Measurements from ENCODE around the gene GPR107. TPM values are rescaled to one million over a fixed set of nuclear protein-coding genes. Genes with fewer than 3 reads are reported as not detected.
A peak's percentile ranks its signal among the peaks of the same experiment; 100 is the strongest.

GPR107 gene
- total RNA-seq, 4 donors from 2014 or later = 19.3 to 36.1 (median 28.9) TPM

DNA sequence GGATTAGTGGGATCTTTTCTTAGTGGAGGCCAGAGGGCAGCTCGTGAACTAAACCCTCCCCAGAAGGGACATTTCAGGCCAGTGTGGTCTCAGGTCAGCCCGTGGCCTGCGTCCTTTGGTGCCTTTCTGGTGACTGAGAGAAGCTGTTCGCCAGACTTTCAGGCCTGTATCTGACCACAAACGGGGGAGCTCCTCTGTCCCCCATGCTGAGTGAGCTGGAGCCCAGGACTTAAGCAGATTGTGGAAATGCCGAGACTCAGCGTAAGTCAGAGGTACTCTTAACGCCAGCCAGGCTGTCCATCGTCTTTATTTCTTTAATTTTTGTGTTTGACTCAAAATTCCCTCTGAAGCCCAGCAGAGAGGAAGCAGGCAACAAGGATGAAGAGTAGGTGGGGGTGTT lies 63.7 kb downstream of the GPR107 start:
- TF ChIP-seq EP300 (IDR thresholded peaks at IDR 0.05) (no peak), POLR2A (IDR thresholded peaks at IDR 0.05) (no peak)
- TF ChIP-seq, protein P1, sequence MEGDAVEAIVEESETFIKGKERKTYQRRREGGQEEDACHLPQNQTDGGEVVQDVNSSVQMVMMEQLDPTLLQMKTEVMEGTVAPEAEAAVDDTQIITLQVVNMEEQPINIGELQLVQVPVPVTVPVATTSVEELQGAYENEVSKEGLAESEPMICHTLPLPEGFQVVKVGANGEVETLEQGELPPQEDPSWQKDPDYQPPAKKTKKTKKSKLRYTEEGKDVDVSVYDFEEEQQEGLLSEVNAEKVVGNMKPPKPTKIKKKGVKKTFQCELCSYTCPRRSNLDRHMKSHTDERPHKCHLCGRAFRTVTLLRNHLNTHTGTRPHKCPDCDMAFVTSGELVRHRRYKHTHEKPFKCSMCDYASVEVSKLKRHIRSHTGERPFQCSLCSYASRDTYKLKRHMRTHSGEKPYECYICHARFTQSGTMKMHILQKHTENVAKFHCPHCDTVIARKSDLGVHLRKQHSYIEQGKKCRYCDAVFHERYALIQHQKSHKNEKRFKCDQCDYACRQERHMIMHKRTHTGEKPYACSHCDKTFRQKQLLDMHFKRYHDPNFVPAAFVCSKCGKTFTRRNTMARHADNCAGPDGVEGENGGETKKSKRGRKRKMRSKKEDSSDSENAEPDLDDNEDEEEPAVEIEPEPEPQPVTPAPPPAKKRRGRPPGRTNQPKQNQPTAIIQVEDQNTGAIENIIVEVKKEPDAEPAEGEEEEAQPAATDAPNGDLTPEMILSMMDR (IDR thresholded peaks at IDR 0.05) = no peak
- H3K9me3 ChIP-seq = no peaks in the 10 kb centered on the region
- H3K4me1 ChIP-seq = peaks cover 0 to 16% (median 9%) of the 10 kb centered on the region in 4 donors
- peak overlapping the region in 2 of 4 donors; percentile 36 to 54 for H3K27ac ChIP-seq
- no peak overlapping the region for H3K4me3 ChIP-seq
- 79 to 84% methylated on average over 9 of the region's 9 CpGs for WGBS, 2 donors
- peaks cover 0 to 48% (median 0%) of the 10 kb centered on the region in 3 donors for H3K36me3 ChIP-seq
- no peaks in the 10 kb centered on the region for H3K27me3 ChIP-seq
- DNase-seq (ENCODE audit: low spot score in 2 of 2) = no peak

DNA sequence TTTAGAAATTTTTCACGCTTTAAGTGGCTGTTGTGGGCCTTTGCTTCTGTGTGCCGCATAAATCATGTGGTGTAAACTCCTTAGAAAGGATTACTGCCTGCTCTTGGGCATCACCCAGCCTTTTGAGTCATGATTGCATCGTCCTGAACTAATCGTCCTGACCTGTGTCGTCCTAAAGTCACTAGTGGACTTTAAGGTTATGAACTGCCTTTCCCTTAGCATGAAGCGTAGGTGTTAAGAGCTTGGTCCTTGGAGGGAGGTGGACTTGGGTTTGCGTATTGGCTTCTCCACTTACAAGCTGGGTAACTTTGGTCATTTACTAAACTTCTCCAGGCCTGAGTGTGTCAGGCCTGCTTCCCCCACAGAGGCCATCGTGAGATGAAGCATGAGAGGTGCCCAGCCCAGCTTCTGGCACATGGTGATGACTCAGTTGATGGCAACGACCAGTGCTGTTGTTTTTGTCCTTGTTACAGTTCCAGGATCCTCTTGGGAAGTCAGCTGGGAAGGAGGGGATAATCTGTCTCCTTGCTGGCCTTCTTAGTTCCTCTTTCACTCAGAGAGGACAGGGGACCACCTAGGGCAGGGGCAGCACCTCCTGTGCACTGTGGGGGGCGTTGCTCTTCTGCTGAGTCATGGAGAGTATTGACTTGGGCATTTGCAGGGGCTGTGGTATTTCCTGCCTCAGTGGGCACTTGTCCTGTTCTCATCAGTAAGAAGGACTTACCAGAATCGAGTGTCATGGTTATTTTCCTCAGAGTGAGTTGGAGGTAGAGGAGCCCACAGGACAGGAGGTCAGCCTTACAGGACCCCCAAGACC lies 64.3 kb downstream of the GPR107 start:
- DNase-seq (ENCODE audit: low spot score in 2 of 2) = no peak

DNA sequence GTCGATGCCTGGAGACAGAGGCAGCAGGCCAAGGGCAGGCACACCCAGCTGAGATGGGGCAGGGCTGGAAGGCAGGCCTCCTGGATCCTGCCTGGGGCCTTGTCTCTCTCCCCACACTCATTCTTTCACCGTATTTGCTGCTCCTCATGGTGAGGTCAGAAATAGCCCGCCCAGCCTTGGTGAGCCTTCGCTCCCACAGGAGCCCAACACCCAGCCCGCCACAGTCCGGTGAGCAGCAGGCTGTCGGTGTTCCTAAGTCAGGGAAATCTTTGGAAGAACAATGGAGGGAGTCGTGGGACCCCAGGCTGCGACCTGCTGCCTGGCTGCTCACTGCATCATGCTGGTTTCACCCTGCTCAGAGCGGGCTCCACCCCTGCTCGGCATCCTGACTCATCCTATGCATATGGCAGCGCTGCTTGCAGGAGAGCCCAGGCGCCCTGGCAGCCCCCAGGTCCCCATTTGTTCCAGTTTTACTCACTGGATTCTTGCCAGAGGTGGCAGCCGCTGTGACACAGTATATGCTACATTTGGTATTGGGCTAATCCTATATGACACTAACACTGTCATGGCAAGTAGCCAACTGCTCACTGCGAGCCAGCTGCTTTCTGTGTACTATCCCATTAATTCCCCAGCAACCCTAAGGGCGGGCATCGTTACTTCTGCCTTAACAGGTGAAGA lies 65.3 kb downstream of the GPR107 start:
- whole genome bisulfite sequencing, 2 donors = 75% methylated on average over 15 to 17 of the region's 17 CpGs
- DNase-seq (ENCODE audit: low spot score in 2 of 2) = no peak
- Histone ChIP-seq H3K27me3 (no peaks in the 10 kb centered on the region), H3K4me3 (no peak overlapping the region), H3K9me3 (no peaks in the 10 kb centered on the region), H3K36me3 (peaks cover 0 to 62% (median 0%) of the 10 kb centered on the region in 3 donors), H3K4me1 (peaks cover 0 to 16% (median 9%) of the 10 kb centered on the region in 4 donors), H3K27ac (peak overlapping the region in 2 of 4 donors; percentile 36 to 54)
- TF ChIP-seq POLR2A (IDR thresholded peaks at IDR 0.05) = no peak
- TF ChIP-seq, protein P1 (IDR thresholded peaks at IDR 0.05) = no peak
- no peak for TF ChIP-seq EP300 (IDR thresholded peaks at IDR 0.05)

More for the DNA sequence above, 64.3 kb downstream of the GPR107 start:
- WGBS, 2 donors = 55 to 59% methylated on average over 10 to 11 of the region's 11 CpGs
- Histone ChIP-seq H3K27ac (peak overlapping the region in 2 of 4 donors; percentile 36 to 54), H3K4me3 (no peak overlapping the region), H3K27me3 (no peaks in the 10 kb centered on the region), H3K36me3 (peaks cover 0 to 52% (median 0%) of the 10 kb centered on the region in 3 donors), H3K9me3 (no peaks in the 10 kb centered on the region), H3K4me1 (peaks cover 0 to 16% (median 9%) of the 10 kb centered on the region in 4 donors)
- TF ChIP-seq, protein P1 (IDR thresholded peaks at IDR 0.05) = no peak
- no peak for TF ChIP-seq EP300 (IDR thresholded peaks at IDR 0.05)
- no peak for TF ChIP-seq POLR2A (IDR thresholded peaks at IDR 0.05)

DNA sequence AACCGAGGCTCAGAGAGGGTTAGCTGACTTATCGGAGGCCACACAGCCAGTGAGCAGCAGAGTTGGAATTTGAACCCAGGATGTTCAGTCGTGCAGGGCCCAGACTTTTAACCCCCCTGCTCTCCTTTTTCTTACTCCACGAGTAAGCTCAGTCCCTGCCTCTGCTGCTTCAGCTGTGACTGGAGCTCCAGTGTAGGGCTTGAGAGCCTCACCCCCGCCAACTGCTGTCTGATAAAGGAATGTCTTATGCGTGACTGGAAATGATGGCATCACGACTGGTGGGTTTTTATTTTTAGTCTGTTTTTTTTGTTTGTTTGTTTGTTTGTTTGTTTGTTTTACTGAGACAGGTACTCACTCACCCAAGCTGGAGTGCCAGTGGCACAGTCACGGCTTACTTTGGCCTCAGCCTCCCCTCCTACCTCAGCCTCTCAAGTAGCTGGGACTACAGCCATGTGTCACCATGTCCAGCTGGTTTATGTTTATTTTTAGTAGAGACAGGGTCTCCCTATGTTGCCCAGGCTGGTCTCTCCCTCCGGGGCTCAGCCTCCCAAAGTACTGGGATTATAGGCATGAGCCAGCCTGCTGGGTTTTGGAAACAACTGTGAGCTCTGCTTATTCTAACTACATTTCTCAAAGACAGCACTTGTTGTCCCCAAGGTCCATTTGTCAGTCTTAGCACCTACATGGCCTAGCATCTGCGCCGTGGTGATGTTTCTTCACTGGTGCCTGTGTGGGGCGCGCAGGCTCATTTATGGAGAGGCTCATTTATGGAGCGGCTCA lies 66.0 kb downstream of the GPR107 start:
- no peak overlapping the region for H3K4me3 ChIP-seq
- no peak for DNase-seq (ENCODE audit: low spot score in 2 of 2)
- no peak overlapping the region for H3K27ac ChIP-seq
- H3K27me3 ChIP-seq = no peaks in the 10 kb centered on the region
- H3K9me3 ChIP-seq = no peaks in the 10 kb centered on the region
- H3K36me3 ChIP-seq = peaks cover 0 to 69% (median 0%) of the 10 kb centered on the region in 3 donors
- H3K4me1 ChIP-seq = peaks cover 0 to 16% (median 9%) of the 10 kb centered on the region in 4 donors
- TF ChIP-seq, protein P1 (IDR thresholded peaks at IDR 0.05) = no peak
- TF ChIP-seq POLR2A (IDR thresholded peaks at IDR 0.05) (no peak), EP300 (IDR thresholded peaks at IDR 0.05) (no peak)
- 87 to 88% methylated on average over 14 of the region's 14 CpGs for WGBS, 2 donors
